ENCODE data around the gene TEN1.

- TF ChIP-seq ZNF274 (IDR thresholded peaks at IDR 0.05; ENCODE audit: low read depth, low read length) (no peak), YY1 (IDR thresholded peaks at IDR 0.05; ENCODE audit: insufficient read depth, insufficient read length) (no peak), SUZ12 (IDR thresholded peaks at IDR 0.05; ENCODE audit: extremely low read depth, insufficient read depth, insufficient read length) (no peak)
Observed at GRCh38 chr17:75980188-75981018, 1.4 kb downstream of the TEN1 start.
